Fibroblast of the aortic adventitia (primary cell): ENCODE data around the gene MRPS18B. TPM values are rescaled to one million over a fixed set of nuclear protein-coding genes. Genes with fewer than 3 reads are reported as not detected.
A peak's percentile ranks its signal among the peaks of the same experiment; 100 is the strongest.

Experiments
- DNase-seq: peaks from one replicate; pipeline ENCODE4 v3.0.0-alpha.2; 2010; ENCODE audit warnings: low read depth
- H3K4me3 ChIP-seq: 2 replicates; pipeline ENCODE4 v1.5.1; 2011; ENCODE audit warnings: low read depth, mild to moderate bottlenecking, control low read depth, low read length, moderate library complexity
- total RNA-seq: library from RNA; depleted of rRNA; stranded (reverse); fragments of >200 nt; gene quantifications from 2 replicates; pipeline ENCODE4 v1.2.3, GENCODE V29; 2012; ENCODE audit warnings: low replicate concordance
- TF ChIP-seq, protein P1 (sequence below): IDR thresholded peaks from 2 replicates; pipeline ENCODE4 v1.5.1; 2011; ENCODE audit warnings: mild to moderate bottlenecking, low read length, control low read depth, inconsistent platforms; ENCODE audit not compliant: insufficient read depth

Gene MRPS18B
- total RNA-seq, 1 donor = 110 TPM

DNA sequence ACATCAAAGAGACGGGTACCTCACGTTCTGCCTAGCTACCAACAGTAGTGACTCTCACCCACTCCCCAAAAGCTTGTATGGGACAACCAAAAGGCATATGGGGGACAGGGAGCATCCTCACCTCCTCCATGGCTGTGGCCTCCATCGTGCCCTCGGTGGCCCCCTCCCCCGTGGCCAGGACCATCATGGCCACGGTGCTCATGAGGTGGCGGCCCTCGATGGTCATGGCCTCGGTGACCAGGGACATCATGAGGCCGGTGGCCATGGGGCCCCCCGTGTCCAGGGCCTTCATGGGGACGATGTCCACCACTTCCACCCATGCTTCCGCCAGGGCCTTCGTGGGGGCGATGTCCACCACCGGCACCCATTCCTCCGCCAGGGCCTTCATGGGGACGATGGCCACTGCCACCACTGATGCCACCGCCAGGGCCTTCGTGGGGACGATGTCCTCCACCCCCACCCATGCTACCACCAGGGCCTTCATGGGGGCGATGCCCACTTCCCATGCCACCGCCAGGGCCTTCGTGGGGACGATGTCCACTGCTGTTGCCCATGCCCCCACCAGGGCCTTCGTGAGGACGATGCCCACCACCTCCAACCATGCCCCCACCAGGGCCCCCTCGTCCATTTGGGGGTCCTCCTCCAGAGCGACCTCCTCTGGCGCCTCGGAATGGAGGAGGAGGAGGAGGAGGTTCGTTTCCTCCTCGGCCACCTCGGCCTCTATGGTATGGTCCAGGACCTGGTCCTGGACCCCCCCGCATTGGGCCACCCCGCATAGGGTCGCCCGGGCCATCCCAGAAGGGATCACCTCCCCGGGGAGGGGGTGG lies 15.6 kb upstream of the MRPS18B start:
- TF ChIP-seq, protein P1, sequence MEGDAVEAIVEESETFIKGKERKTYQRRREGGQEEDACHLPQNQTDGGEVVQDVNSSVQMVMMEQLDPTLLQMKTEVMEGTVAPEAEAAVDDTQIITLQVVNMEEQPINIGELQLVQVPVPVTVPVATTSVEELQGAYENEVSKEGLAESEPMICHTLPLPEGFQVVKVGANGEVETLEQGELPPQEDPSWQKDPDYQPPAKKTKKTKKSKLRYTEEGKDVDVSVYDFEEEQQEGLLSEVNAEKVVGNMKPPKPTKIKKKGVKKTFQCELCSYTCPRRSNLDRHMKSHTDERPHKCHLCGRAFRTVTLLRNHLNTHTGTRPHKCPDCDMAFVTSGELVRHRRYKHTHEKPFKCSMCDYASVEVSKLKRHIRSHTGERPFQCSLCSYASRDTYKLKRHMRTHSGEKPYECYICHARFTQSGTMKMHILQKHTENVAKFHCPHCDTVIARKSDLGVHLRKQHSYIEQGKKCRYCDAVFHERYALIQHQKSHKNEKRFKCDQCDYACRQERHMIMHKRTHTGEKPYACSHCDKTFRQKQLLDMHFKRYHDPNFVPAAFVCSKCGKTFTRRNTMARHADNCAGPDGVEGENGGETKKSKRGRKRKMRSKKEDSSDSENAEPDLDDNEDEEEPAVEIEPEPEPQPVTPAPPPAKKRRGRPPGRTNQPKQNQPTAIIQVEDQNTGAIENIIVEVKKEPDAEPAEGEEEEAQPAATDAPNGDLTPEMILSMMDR = no peak
- no peak for DNase-seq
- H3K4me3 ChIP-seq = no peak overlapping the region

DNA sequence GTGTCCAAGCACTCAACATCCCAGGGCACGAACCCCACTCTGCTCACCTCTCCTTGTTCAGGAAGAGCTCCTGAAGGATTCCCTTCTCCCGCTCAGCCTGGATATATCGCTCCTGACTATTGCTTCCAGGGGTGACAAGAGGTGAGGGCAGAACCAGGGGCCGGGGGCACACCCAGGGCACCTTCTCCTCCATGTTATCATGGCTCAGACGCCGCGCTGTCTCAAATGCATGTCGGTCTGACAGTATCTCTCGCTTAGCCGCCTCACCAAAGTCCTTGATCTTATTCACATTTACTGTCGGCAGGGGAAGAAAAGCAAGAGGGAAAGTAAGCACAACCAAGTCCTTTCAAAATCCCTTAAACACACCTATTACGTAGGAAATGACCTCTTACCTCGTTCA lies 13.7 kb upstream of the MRPS18B start:
- no peak overlapping the region for H3K4me3 ChIP-seq
- TF ChIP-seq, protein P1 = no peak
- no peak for DNase-seq

DNA sequence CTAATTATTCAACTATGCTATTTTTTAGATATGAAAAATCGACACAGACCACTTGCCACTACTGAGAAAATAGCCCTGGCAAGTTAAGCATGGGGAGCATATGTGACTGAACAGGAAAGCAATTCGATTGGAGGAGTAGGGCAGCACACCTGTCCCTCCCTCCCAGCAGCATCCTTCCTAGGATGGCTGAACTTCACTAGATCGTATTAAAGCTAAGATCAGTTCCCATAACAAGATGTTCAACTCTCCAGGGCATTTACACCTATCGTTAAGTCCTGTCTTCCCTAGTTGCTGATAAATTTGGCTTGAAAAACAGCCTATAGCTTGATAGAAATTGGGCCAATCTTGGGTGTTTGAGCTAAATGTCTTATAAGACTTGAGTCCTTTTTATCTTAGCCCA lies 7.6 kb upstream of the MRPS18B start:
- TF ChIP-seq, protein P1 = no peak
- H3K4me3 ChIP-seq = no peak overlapping the region
- DNase-seq = no peak

DNA sequence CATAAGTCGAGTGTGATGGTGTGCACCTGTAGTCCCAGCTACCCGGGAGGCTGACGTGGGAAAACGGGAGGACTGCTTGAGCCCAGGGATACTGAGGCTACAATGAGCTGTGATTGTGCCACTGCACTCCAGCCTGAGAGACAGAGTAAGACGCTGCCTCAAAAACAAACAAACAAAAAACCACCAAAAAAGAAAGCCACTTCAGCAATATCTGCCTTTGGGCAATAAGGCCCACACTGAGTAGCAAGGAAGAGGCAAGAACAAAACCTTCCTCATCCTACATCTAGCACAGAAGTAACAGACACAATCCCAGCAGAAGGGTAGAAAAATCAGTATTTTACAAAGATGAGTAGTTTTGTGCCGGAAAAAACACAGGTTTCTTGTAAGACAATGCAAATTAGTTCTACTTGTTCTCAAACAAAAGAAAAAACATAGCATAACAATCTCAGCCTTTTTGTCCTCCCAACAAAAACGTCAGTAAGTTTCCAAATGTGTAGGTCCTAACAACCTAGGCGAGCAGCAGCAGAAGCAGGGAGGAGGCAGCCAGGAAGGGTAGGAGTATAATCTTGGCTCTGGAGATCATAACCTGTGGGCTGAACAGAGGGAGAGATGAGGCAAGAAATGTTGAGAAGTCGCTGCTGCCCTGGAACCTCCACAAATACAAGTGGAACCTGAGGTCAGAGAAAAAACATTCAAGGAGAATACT lies 6.3 kb upstream of the MRPS18B start:
- no peak for DNase-seq
- no peak overlapping the region for H3K4me3 ChIP-seq
- TF ChIP-seq, protein P1 = no peak

DNA sequence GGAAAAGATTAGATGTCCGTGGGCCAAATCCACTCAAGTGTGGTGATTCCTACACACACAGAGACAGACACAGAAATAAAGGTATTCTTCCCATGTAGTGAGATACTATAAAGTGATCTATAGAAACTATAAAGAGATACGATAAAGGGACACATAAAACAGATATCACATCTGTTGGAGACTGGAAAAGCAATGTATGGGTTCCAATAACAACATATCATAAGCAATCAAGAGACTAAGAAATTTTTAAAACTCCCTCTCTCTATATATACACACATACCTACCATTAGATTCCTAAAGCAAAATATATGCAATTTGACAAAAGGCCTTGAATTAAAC lies 5.8 kb upstream of the MRPS18B start:
- H3K4me3 ChIP-seq = no peak overlapping the region
- DNase-seq = no peak
- TF ChIP-seq, protein P1 = no peak

DNA sequence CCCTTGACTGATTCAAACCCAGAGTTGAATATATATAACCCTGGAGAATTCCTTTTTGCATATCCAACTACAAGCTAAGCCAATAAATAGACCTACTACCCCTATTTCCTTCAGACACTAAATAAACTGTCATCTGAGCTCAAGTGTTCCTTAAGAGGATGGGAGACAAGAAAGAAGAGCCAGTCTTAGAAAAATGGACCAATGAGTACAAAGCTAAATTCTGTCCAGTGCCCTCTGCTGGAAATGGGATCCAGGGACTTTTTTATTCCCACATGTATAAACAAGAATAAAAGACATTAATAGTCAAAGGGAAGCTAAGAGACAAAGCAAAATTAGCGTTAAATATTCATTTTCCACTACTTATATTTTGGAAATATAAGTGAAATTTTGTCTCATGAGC lies 5.4 kb upstream of the MRPS18B start:
- H3K4me3 ChIP-seq = no peak overlapping the region
- DNase-seq = peak; percentile 60
- TF ChIP-seq, protein P1 = peak; percentile 51
